ENCODE results near the gene RTL1. TPM values are rescaled to one million over a fixed set of nuclear protein-coding genes. Genes with fewer than 3 reads are reported as not detected.

RTL1 gene
- total RNA-seq, 3 donors from 2014 or later = not detected

GRCh38 chr14:100883789-100884101 lies 19.8 kb downstream of the RTL1 start:
- peaks cover 0 to 8% of the 10 kb centered on the region in 2 donors for H3K9me3 ChIP-seq
- no peak overlapping the region for H3K27ac ChIP-seq
- no peaks in the 10 kb centered on the region for H3K36me3 ChIP-seq
- no peak for TF ChIP-seq POLR2AphosphoS5 (IDR thresholded peaks at IDR 0.05)
- TF ChIP-seq POLR2A (IDR thresholded peaks at IDR 0.05) = no peak
- TF ChIP-seq CTCF (IDR thresholded peaks at IDR 0.05) = no peak
- H3K4me3 ChIP-seq = no peak overlapping the region
- H3K27me3 ChIP-seq = no peaks in the 10 kb centered on the region
- intact Hi-C loops (cut with DNase I; ENCODE audit: low total_unique reads) = no loop called here
- no peak for DNase-seq (ENCODE audit: low spot score in 2 of 2)
- H3K4me1 ChIP-seq = no peaks in the 10 kb centered on the region

DNA sequence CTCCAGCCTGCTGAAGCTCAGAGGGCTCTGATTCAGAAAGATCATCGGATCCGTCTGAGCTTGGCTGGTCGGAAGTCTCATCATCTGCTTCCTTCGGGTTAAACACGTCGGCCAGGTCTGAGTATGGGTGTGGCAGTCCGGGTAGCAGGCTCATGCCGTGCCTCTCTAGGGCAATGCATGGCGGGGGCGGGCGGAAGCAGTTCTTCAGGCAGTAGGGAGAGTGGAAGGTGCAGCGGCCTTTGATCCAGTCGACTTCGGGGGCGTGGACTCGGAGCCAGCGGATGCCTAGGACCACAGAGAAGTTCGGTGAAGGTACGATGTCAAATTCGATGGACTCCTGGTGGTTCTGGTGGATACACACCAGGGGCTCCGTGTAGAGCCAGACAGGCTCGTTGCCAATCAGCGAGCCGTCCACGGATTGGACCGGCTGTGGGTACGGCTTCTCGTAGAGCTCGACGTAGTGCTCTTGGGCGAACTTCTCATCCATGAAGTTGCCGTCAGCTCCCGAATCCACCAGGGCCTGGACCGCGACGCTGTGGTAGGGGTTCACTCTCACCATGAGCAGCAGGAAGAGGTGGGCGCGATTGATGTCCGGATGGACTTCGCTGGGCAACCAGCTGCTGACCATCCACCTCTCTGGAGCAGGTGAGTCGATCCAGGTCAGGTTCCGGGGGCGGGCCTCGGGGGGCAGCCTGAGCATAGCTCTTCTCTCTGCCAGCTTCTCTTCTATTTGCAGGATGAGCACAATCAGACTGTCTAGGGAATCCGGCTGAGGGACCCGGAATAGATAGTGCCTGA lies 20.3 kb downstream of the RTL1 start:
- TF ChIP-seq CTCF (IDR thresholded peaks at IDR 0.05) (no peak), POLR2AphosphoS5 (IDR thresholded peaks at IDR 0.05) (no peak), POLR2A (IDR thresholded peaks at IDR 0.05) (no peak)
- Histone ChIP-seq H3K4me3 (no peak overlapping the region), H3K27ac (no peak overlapping the region), H3K27me3 (peaks cover 0 to 2% of the 10 kb centered on the region in 2 donors), H3K36me3 (no peaks in the 10 kb centered on the region), H3K9me3 (peaks cover 0 to 8% of the 10 kb centered on the region in 2 donors), H3K4me1 (no peaks in the 10 kb centered on the region)
- no peak for DNase-seq (ENCODE audit: low spot score in 2 of 2)
- intact Hi-C loops (cut with DNase I; ENCODE audit: low total_unique reads) = no loop called here

DNA sequence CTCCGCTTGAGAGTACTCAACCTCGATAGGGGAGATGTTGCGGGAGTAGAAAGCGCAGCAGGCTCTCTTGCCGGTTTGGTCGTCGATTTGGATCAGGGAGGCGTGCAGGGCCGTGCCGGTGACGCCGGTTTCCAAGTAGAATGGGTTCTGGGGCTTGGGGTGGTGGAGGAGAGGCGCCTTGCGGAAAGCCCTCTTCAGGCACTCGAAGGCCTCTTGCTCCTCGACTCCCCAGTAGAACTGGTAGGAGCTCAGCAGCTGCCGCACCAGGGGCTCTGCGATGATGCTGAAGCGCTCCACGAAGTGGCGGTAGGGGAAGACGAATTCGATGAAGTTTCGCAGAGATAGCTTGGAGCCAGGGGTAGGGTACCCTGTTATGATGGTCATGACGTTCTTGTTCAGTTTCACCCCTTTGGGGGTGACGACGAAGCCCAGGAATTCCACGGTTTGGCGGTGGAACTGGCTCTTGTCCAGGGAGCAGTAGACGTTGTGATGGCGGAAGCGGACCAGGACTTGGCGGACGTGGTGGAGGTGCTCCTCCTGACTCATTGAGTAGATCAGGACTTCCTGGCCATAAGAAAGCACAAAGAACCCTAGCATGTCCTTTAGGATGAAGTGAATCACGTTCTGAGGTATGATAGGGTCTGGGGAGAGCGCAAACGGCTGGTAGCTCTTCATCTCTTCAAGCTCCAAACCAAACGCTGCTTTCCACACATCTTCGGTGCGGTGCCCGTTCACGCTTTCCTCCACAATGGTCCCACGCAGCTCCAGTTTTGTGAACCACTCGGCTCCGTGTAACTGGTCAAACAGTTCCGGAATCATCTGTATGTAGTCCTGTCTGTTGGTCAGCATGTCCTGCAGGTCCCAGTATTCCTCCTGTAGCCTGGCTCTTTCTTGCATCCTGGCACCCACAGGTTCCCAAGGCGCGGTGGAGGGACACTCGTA lies 21.2 kb downstream of the RTL1 start:
- H3K27ac ChIP-seq = no peak overlapping the region
- H3K9me3 ChIP-seq = peaks cover 0 to 8% of the 10 kb centered on the region in 2 donors
- TF ChIP-seq POLR2AphosphoS5 (IDR thresholded peaks at IDR 0.05) = no peak

GRCh38 chr14:100881211-100882025 lies 22.1 kb downstream of the RTL1 start:
- Histone ChIP-seq H3K36me3 (no peaks in the 10 kb centered on the region), H3K9me3 (peaks cover 0 to 8% of the 10 kb centered on the region in 2 donors), H3K4me3 (no peak overlapping the region), H3K4me1 (no peaks in the 10 kb centered on the region), H3K27ac (no peak overlapping the region), H3K27me3 (peaks cover 0 to 10% of the 10 kb centered on the region in 2 donors)
- intact Hi-C loops (cut with DNase I; ENCODE audit: low total_unique reads) = no loop called here
- TF ChIP-seq POLR2AphosphoS5 (IDR thresholded peaks at IDR 0.05) = no peak
- TF ChIP-seq CTCF (IDR thresholded peaks at IDR 0.05) = no peak
- TF ChIP-seq POLR2A (IDR thresholded peaks at IDR 0.05) = no peak
- no peak for DNase-seq (ENCODE audit: low spot score in 2 of 2)

More for the DNA sequence above, 21.2 kb downstream of the RTL1 start:
- Histone ChIP-seq H3K27me3 (peaks cover 0 to 10% of the 10 kb centered on the region in 2 donors), H3K4me3 (no peak overlapping the region), H3K4me1 (no peaks in the 10 kb centered on the region), H3K36me3 (no peaks in the 10 kb centered on the region)
- intact Hi-C loops (cut with DNase I; ENCODE audit: low total_unique reads) = no loop called here
- no peak for DNase-seq (ENCODE audit: low spot score in 2 of 2)

Data from breast epithelium (tissue), 4 donors.